Ovary (tissue), 9 donors: ENCODE results near the gene FAM171A1. TPM values are rescaled to one million over a fixed set of nuclear protein-coding genes. Genes with fewer than 3 reads are reported as not detected.

Source experiments
- DNase-seq, 5 donors: peaks; one replicate each; pipeline ENCODE4 v3.0.0-alpha.2; 2019 to 2020
- H3K27ac ChIP-seq, 2 donors: fragments of 200-600 bp; one replicate each; pipeline versions ENCODE4 v1.5.1 to v1.8.0; 2019 to 2022
- H3K27me3 ChIP-seq: fragments of 200-600 bp; one replicate; pipeline ENCODE4 v1.8.0; 2022
- H3K36me3 ChIP-seq: fragments of 200-600 bp; sonication (generic); one replicate; pipeline ENCODE4 v1.5.1; 2019
- H3K4me1 ChIP-seq: one replicate; pipeline ENCODE4 v1.8.1; 2013; ENCODE audit warnings: mild to moderate bottlenecking, moderate library complexity; ENCODE audit not compliant: insufficient read depth
- H3K4me3 ChIP-seq: fragments of 200-600 bp; sonication (generic); one replicate; pipeline ENCODE4 v1.5.1; 2017
- H3K9me3 ChIP-seq, 2 donors: fragments of 200-600 bp in 1 of 2; sonication (generic) in 1 of 2; one replicate each; pipeline versions ENCODE4 v1.5.1 to v1.8.1; 2013 to 2019; ENCODE audit warnings: mild to moderate bottlenecking in 1 of 2, moderate library complexity in 1 of 2
- EP300 ChIP-seq: sonication (generic); formaldehyde crosslinking; IDR thresholded peaks from one replicate; pipeline ENCODE4 v1.6.1; 2017; ENCODE audit warnings: antibody characterized with exemption
- POLR2A ChIP-seq: fragments of 450-650 bp; IDR thresholded peaks from one replicate; pipeline ENCODE4 v1.6.1; 2017; ENCODE audit warnings: antibody characterized with exemption, mild to moderate bottlenecking, moderate library complexity
- WGBS, 3 donors: extraction: QIAGEN DNeasy Blood & Tissue Kit in 1 of 3; methylation state at CpG; one replicate each; pipeline versions ENCODE4 v1.1.5 to v1.1.7; 2013 to 2017; 5-methylcytosine and 5-hydroxymethylcytosine counted together
- intact Hi-C, 4 donors: fragments of 100-400 bp; cut with DNase I; formaldehyde crosslinking; loops; one replicate each; pipeline versions ENCODE4 v1.11.0 to v1.15.1; 2022 to 2023
- polyA plus RNA-seq, 2 donors: library from polyadenylated mRNA; stranded (reverse); fragments of 200-250 nt in 1 of 2; fragments of 350-450 nt in 1 of 2; fragmentation: Illumina TruSeq in 1 of 2; extraction: RNeasy Lipid Tissue Mini Kit (QIAGEN cat#74804) in 1 of 2; gene quantifications; one replicate each; pipeline ENCODE4 v1.2.3, GENCODE V29; 2013 to 2014
- total RNA-seq, 7 donors: library from RNA; depleted of rRNA in 2 of 7; stranded (reverse); fragments of >200 nt in 2 of 7; fragmentation: NEBNext Ultra II Directional in 3 of 7; extraction: Animal tissue kit (Norgen Biotek cat#: 25700) in 3 of 7; gene quantifications; one replicate each; pipeline versions ENCODE4 v1.1.0 to v1.2.4, GENCODE V29; 2016 to 2023
- TF ChIP-seq, protein P1 (sequence below), 3 donors: fragments of 450-650 bp in 2 of 3; fragments of 200-600 bp in 1 of 3; IDR thresholded peaks; one replicate each; pipeline versions ENCODE4 v1.5.1 to v1.8.0; 2016 to 2022; ENCODE audit warnings: antibody characterized with exemption in 3 of 3, mild to moderate bottlenecking in 1 of 3
- donor health status: DM: no; HTN: no; CAD: no; lungs with moderate emphysema.
- donor health status: DM: no; HTN: no; CAD: no.
- donor health status: Bipolar disorder and iron deficiency.
- donor health status: DM: yes; HTN: yes; CAD: no.
- donor health status: DM: no; HTN: no; CAD: no.
- donor health status: DM: yes; HTN: yes; CAD: no.

Gene FAM171A1
- total and polyA plus RNA-seq, 9 donors = 9.1 to 29.1 (median 23.7) TPM

- Histone ChIP-seq H3K27me3 (no peaks in the 10 kb centered on the region), H3K27ac (no peak overlapping the region), H3K4me3 (peak overlapping the region; percentile 60), H3K36me3 (no peaks in the 10 kb centered on the region), H3K4me1 (peaks cover 2% of the 10 kb centered on the region), H3K9me3 (no peaks in the 10 kb centered on the region)
- DNase-seq = peak; percentile 16 to 45 (median 32)
- intact Hi-C loops = loop anchor here in 3 of 4 donors (5.0 to 10.0 kb wide), 3 partner anchors 105 to 285 kb away; partner anchors contain the start of gene ACBD7 (in 1 of the 3)
- TF ChIP-seq POLR2A (no peak), EP300 (no peak)
- TF ChIP-seq, protein P1, sequence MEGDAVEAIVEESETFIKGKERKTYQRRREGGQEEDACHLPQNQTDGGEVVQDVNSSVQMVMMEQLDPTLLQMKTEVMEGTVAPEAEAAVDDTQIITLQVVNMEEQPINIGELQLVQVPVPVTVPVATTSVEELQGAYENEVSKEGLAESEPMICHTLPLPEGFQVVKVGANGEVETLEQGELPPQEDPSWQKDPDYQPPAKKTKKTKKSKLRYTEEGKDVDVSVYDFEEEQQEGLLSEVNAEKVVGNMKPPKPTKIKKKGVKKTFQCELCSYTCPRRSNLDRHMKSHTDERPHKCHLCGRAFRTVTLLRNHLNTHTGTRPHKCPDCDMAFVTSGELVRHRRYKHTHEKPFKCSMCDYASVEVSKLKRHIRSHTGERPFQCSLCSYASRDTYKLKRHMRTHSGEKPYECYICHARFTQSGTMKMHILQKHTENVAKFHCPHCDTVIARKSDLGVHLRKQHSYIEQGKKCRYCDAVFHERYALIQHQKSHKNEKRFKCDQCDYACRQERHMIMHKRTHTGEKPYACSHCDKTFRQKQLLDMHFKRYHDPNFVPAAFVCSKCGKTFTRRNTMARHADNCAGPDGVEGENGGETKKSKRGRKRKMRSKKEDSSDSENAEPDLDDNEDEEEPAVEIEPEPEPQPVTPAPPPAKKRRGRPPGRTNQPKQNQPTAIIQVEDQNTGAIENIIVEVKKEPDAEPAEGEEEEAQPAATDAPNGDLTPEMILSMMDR (IDR thresholded peaks at IDR 0.05) = no peak
- 23 to 29% (median 24%) methylated on average over 29 of the region's 29 CpGs for WGBS, 3 donors
Observed at GRCh38 chr10:15369256-15370211, 1.6 kb downstream of the FAM171A1 start.

DNA sequence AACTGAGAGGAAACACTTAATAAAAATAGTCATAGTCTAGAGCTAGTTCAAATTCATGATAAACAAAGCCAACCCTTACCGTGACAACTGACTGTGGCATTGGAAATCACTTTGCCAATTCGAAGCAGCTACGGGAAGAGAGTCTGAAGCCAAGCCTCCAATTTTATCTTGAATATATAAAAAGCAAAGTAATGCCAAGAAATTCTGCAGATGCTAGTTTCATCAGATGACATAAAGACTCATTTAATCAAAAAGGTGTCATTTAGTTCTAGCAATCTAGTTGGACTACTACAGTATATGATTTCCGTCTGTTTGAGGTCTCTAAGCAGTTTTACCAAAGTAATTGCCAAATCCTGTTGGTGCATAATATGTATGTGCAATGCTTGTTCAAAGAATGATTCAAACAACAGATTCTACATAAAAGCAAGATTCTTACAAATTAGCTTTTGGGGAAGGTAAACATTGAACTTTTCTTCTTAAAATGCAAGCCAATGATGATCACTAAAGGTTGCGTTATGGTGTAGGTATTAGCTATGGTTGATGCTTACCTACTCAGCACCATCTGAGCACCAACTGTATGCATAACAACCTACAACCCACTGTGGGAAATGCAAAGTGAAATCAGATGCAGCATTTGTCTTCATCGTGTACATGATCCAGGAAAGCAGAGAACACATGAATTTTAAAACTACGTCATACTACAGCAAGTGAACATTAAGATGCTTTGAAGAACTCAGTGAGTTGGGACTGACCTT, 2.8 kb downstream of the FAM171A1 start:
- H3K9me3 ChIP-seq = no peaks in the 10 kb centered on the region
- no peaks in the 10 kb centered on the region for H3K27me3 ChIP-seq
- no peak for DNase-seq
- H3K27ac ChIP-seq = no peak overlapping the region
- H3K36me3 ChIP-seq = no peaks in the 10 kb centered on the region
- WGBS, 3 donors = 87 to 90% (median 89%) methylated on average over 7 of the region's 7 CpGs
- intact Hi-C loops = no loop called here
- no peak overlapping the region for H3K4me3 ChIP-seq
- H3K4me1 ChIP-seq = peaks cover 2% of the 10 kb centered on the region
- TF ChIP-seq, protein P1 (IDR thresholded peaks at IDR 0.05) = no peak
- TF ChIP-seq EP300 (no peak), POLR2A (no peak)

- 91 to 93% (median 92%) methylated on average over 8 of the region's 8 CpGs for WGBS, 3 donors
- no peak for DNase-seq
- TF ChIP-seq, protein P1 (IDR thresholded peaks at IDR 0.05) = no peak
- TF ChIP-seq EP300 = no peak
- no peak for TF ChIP-seq POLR2A
- no peaks in the 10 kb centered on the region for H3K36me3 ChIP-seq
- peaks cover 2% of the 10 kb centered on the region for H3K4me1 ChIP-seq
- no peaks in the 10 kb centered on the region for H3K9me3 ChIP-seq
- no peak overlapping the region for H3K4me3 ChIP-seq
- H3K27me3 ChIP-seq = no peaks in the 10 kb centered on the region
- intact Hi-C loops = no loop called here
- no peak overlapping the region for H3K27ac ChIP-seq
Observed at GRCh38 chr10:15367296-15368085, 3.6 kb downstream of the FAM171A1 start.

- intact Hi-C loops = no loop called here
- WGBS, 3 donors = 90 to 97% (median 96%) methylated on average over 1 of the region's 1 CpG
Observed at GRCh38 chr10:15365692-15366091, 5.4 kb downstream of the FAM171A1 start.

More at GRCh38 chr10:15365692-15366091, 5.4 kb downstream of the FAM171A1 start:
- no peaks in the 10 kb centered on the region for H3K9me3 ChIP-seq
- H3K36me3 ChIP-seq = no peaks in the 10 kb centered on the region
- H3K4me1 ChIP-seq = peaks cover 2% of the 10 kb centered on the region
- H3K27ac ChIP-seq = no peak overlapping the region
- DNase-seq = no peak
- H3K27me3 ChIP-seq = no peaks in the 10 kb centered on the region
- no peak overlapping the region for H3K4me3 ChIP-seq
- TF ChIP-seq POLR2A (no peak), EP300 (no peak)
- TF ChIP-seq, protein P1 (IDR thresholded peaks at IDR 0.05) = no peak
